Loucy (cell line): ENCODE data around the gene RTRAF.

ENCODE experiments used
- H2AFZ ChIP-seq: fragments of 200-600 bp; sonication (generic); 2 replicates; pipeline ENCODE4 v1.6.0; 2016; ENCODE audit warnings: antibody characterized with exemption, mild to moderate bottlenecking, low read length, moderate library complexity
- H3F3A ChIP-seq: fragments of 200-600 bp; 2 replicates; pipeline ENCODE4 v1.6.0; 2016; ENCODE audit warnings: antibody characterized with exemption, low read depth, mild to moderate bottlenecking
- H3K27me3 ChIP-seq: fragments of 200-600 bp; sonication (generic); 2 replicates; pipeline ENCODE4 v1.6.1; 2014; ENCODE audit warnings: low read length, mild to moderate bottlenecking; ENCODE audit not compliant: insufficient read depth, poor library complexity, severe bottlenecking
- H3K36me3 ChIP-seq: fragments of 200-600 bp; sonication (generic); 2 replicates; pipeline ENCODE4 v1.6.1; 2016; ENCODE audit warnings: low read length; ENCODE audit not compliant: insufficient read depth
- H3K4me1 ChIP-seq: fragments of 200-600 bp; sonication (generic); 2 replicates; pipeline ENCODE4 v1.5.1; 2014; ENCODE audit warnings: low read length, mild to moderate bottlenecking; ENCODE audit not compliant: insufficient read depth, poor library complexity, severe bottlenecking
- H3K4me2 ChIP-seq: fragments of 200-600 bp; sonication (generic); 2 replicates; pipeline ENCODE4 v1.6.0; 2014; ENCODE audit warnings: antibody characterized with exemption, low read length, low read depth, mild to moderate bottlenecking; ENCODE audit not compliant: poor library complexity, severe bottlenecking
- H3K4me3 ChIP-seq: fragments of 200-600 bp; sonication (generic); 2 replicates; pipeline ENCODE4 v1.5.1; 2014; ENCODE audit warnings: low read length, mild to moderate bottlenecking, mixed read lengths; ENCODE audit not compliant: poor library complexity, severe bottlenecking
- H3K79me2 ChIP-seq: fragments of 200-600 bp; sonication (generic); 2 replicates; pipeline ENCODE4 v1.6.1; 2014; ENCODE audit warnings: low read length; ENCODE audit not compliant: insufficient read depth
- H3K9ac ChIP-seq: fragments of 200-600 bp; sonication (generic); 2 replicates; pipeline ENCODE4 v1.6.0; 2014; ENCODE audit warnings: mild to moderate bottlenecking, low read depth, low read length, moderate library complexity; ENCODE audit not compliant: poor library complexity, severe bottlenecking
- H3K9me2 ChIP-seq: fragments of 200-600 bp; sonication (generic); replicated peaks from 2 replicates; pipeline ENCODE4 v1.6.1; 2016; ENCODE audit warnings: low read depth, low read length, mixed read lengths
- H3K9me3 ChIP-seq: fragments of 200-600 bp; sonication (generic); 2 replicates; pipeline ENCODE4 v1.6.1; 2014; ENCODE audit warnings: mild to moderate bottlenecking, antibody characterized with exemption, low read length, low read depth; ENCODE audit not compliant: insufficient read depth
- H4K20me1 ChIP-seq: fragments of 200-600 bp; sonication (generic); 2 replicates; pipeline ENCODE4 v1.6.0; 2014; ENCODE audit warnings: antibody characterized with exemption, low read length, mild to moderate bottlenecking; ENCODE audit not compliant: insufficient read depth, poor library complexity, severe bottlenecking
- CTCF ChIP-seq: fragments of 200-600 bp; sonication (generic); conservative IDR thresholded peaks from 2 replicates; pipeline ENCODE4 v1.5.1; 2014; ENCODE audit warnings: mild to moderate bottlenecking, antibody characterized with exemption, low read length
- EZH2phosphoT487 ChIP-seq: fragments of 200-600 bp; IDR thresholded peaks from 2 replicates; pipeline ENCODE4 v1.6.1; 2018; ENCODE audit warnings: antibody characterized with exemption, mild to moderate bottlenecking, moderate library complexity, borderline replicate concordance

Gene RTRAF

GRCh38 chr14:51950007-51950406 lies 39.3 kb upstream of the RTRAF start:
- no peak overlapping the region for H3K4me3 ChIP-seq
- H3K9ac ChIP-seq: no peak overlapping the region
- H3F3A ChIP-seq: no peaks in the 10 kb centered on the region
- H3K79me2 ChIP-seq: no peaks in the 10 kb centered on the region
- H4K20me1 ChIP-seq: no peaks in the 10 kb centered on the region
- no peaks in the 10 kb centered on the region for H3K9me2 ChIP-seq
- H3K9me3 ChIP-seq: no peaks in the 10 kb centered on the region
- no peak for TF ChIP-seq CTCF
- TF ChIP-seq EZH2phosphoT487: no peak
- H3K4me2 ChIP-seq: no peak overlapping the region
- H2AFZ ChIP-seq: no peak overlapping the region
- H3K36me3 ChIP-seq: peaks cover 51% of the 10 kb centered on the region
- H3K4me1 ChIP-seq: no peaks in the 10 kb centered on the region
- no peaks in the 10 kb centered on the region for H3K27me3 ChIP-seq

DNA sequence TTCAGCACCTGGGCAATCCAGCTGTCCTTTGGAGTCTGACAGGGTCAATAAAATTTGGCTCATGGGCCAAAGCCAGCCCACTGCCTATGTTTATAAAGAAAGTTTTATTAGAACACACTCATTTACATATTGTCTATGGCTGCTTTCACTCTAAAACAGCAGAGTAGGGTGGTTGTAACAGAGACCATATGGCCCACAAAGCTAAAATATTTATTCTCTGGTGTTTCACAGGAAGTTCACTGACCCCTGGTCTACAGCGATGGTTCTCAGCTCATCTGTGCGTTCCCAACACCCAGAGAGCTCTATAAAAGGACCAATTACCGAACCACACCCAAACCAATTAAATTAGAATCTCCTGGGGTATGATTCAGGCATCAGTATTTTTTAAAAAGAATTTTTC lies 37.7 kb upstream of the RTRAF start:
- Histone ChIP-seq H3K9me2 (no peaks in the 10 kb centered on the region), H3K9ac (no peak overlapping the region), H3K4me1 (no peaks in the 10 kb centered on the region), H3K9me3 (no peaks in the 10 kb centered on the region), H4K20me1 (no peaks in the 10 kb centered on the region), H3F3A (no peaks in the 10 kb centered on the region), H2AFZ (no peak overlapping the region), H3K27me3 (no peaks in the 10 kb centered on the region), H3K79me2 (no peaks in the 10 kb centered on the region), H3K4me2 (no peak overlapping the region), H3K4me3 (no peak overlapping the region), H3K36me3 (peaks cover 65% of the 10 kb centered on the region)
- TF ChIP-seq EZH2phosphoT487: no peak
- no peak for TF ChIP-seq CTCF

GRCh38 chr14:51954031-51954430 lies 35.3 kb upstream of the RTRAF start:
- H3K36me3 ChIP-seq: peaks cover 85% of the 10 kb centered on the region
- no peaks in the 10 kb centered on the region for H4K20me1 ChIP-seq
- no peaks in the 10 kb centered on the region for H3K27me3 ChIP-seq
- no peaks in the 10 kb centered on the region for H3K9me3 ChIP-seq
- H3K79me2 ChIP-seq: no peaks in the 10 kb centered on the region
- no peaks in the 10 kb centered on the region for H3K9me2 ChIP-seq
- no peak for TF ChIP-seq EZH2phosphoT487
- TF ChIP-seq CTCF: no peak
- H3K4me3 ChIP-seq: no peak overlapping the region
- no peak overlapping the region for H2AFZ ChIP-seq
- no peaks in the 10 kb centered on the region for H3K4me1 ChIP-seq
- no peaks in the 10 kb centered on the region for H3F3A ChIP-seq
- H3K4me2 ChIP-seq: no peak overlapping the region
- H3K9ac ChIP-seq: no peak overlapping the region
